ENCODE data around the gene ALOX15B. TPM values are rescaled to one million over a fixed set of nuclear protein-coding genes. Genes with fewer than 3 reads are reported as not detected.
A peak's percentile ranks its signal among the peaks of the same experiment; 100 is the strongest.

Gene ALOX15B
- not detected in 2 replicates for total RNA-seq (2014; rRNA removed; shearing (Covaris generic))
- not detected in 2 replicates for polyA plus RNA-seq (2016; fragmentation: Nextera tagmentation; extraction: Ambion mirVana)

- H3K9me3 ChIP-seq (ENCODE audit: low read depth) = no peaks in the 10 kb centered on the region
- H3K9me2 ChIP-seq (ENCODE audit: insufficient read depth) = no peaks in the 10 kb centered on the region
- H3K27me3 ChIP-seq (replicated peaks; ENCODE audit: insufficient read depth) = peaks cover 12% of the 10 kb centered on the region
- H3K4me1 ChIP-seq (ENCODE audit: insufficient read depth) = peaks cover 14% of the 10 kb centered on the region
- no peak for DNase-seq
- H4K20me1 ChIP-seq (ENCODE audit: insufficient read depth) = no peaks in the 10 kb centered on the region
- H3K36me3 ChIP-seq (ENCODE audit: low read depth) = no peaks in the 10 kb centered on the region
- in situ Hi-C loops (cut with MboI) = no loop called here
- H3K27ac ChIP-seq = no peak within 1 kb of the TSS
- no peak within 1 kb of the TSS for H3K4me3 ChIP-seq
- H3K9ac ChIP-seq = no peak within 1 kb of the TSS
- no peak for TF ChIP-seq EZH2 (IDR thresholded peaks at IDR 0.05; ENCODE audit: insufficient read depth, poor library complexity, severe bottlenecking)
- no peak for TF ChIP-seq EZH2phosphoT487 (IDR thresholded peaks at IDR 0.05; ENCODE audit: insufficient read depth, low read depth)
- no peak within 1 kb of the TSS for H3K4me2 ChIP-seq (ENCODE audit: unreplicated experiment)
- 22 to 26% methylated on average over 29 to 36 of the region's 37 CpGs for WGBS, 2 experiments (ENCODE audit: low coverage in 1 of 2, low lambda C conversion rate in 2 of 2, missing lambda C conversion rate in 2 of 2)
- no peaks in the 10 kb centered on the region for H3K79me2 ChIP-seq (ENCODE audit: insufficient read depth)
- H2AFZ ChIP-seq = no peak within 1 kb of the TSS
- H3F3A ChIP-seq (ENCODE audit: insufficient read depth) = peaks cover 24% of the 10 kb centered on the region
These were observed at the start of gene ALOX15B for GRCh38 chr17:8038954-8039610. Gene ALOX15B (plus strand): TSS chr17:8039059. CDS start chr17:8039156, 97 bp downstream.

GRCh38 chr17:7989781-7990655 is 48.8 kb upstream of the ALOX15B start:
- Histone ChIP-seq H3K36me3 (ENCODE audit: low read depth) (no peaks in the 10 kb centered on the region), H3K4me2 (ENCODE audit: unreplicated experiment) (peak overlapping the region; percentile 82), H3K79me2 (ENCODE audit: insufficient read depth) (no peaks in the 10 kb centered on the region), H3F3A (ENCODE audit: insufficient read depth) (peaks cover 28% of the 10 kb centered on the region), H3K4me1 (ENCODE audit: insufficient read depth) (peaks cover 14% of the 10 kb centered on the region), H3K4me3 (peak overlapping the region; percentile 79), H3K27me3 (replicated peaks; ENCODE audit: insufficient read depth) (no peaks in the 10 kb centered on the region), H3K9ac (peak overlapping the region; percentile 44; the same call in 1 of the 2 replicates), H4K20me1 (ENCODE audit: insufficient read depth) (no peaks in the 10 kb centered on the region), H2AFZ (peak overlapping the region; percentile 94), H3K9me3 (ENCODE audit: low read depth) (no peaks in the 10 kb centered on the region), H3K9me2 (ENCODE audit: insufficient read depth) (no peaks in the 10 kb centered on the region), H3K27ac (0 out of 2 replicates have a peak overlapping the region, but pooled peaks have one; percentile 2)
- no peak for TF ChIP-seq EZH2 (IDR thresholded peaks at IDR 0.05; ENCODE audit: insufficient read depth, poor library complexity, severe bottlenecking)
- TF ChIP-seq EZH2phosphoT487 (IDR thresholded peaks at IDR 0.05; ENCODE audit: insufficient read depth, low read depth) = no peak
- WGBS, 2 experiments (ENCODE audit: low coverage in 1 of 2, low lambda C conversion rate in 2 of 2, missing lambda C conversion rate in 2 of 2) = 2% methylated on average over 48 to 52 of the region's 59 CpGs
- in situ Hi-C loops (cut with MboI) = no loop called here
- peak; percentile 75 for DNase-seq

GRCh38 chr17:7992516-7992915 is 46.3 kb upstream of the ALOX15B start:
- in situ Hi-C loops (cut with MboI) = no loop called here
- no peaks in the 10 kb centered on the region for H3K9me2 ChIP-seq (ENCODE audit: insufficient read depth)

GRCh38 chr17:7992924-7993323 is 45.9 kb upstream of the ALOX15B start:
- Histone ChIP-seq H4K20me1 (ENCODE audit: insufficient read depth) (no peaks in the 10 kb centered on the region), H3K36me3 (ENCODE audit: low read depth) (no peaks in the 10 kb centered on the region), H3K79me2 (ENCODE audit: insufficient read depth) (no peaks in the 10 kb centered on the region), H3K9me3 (ENCODE audit: low read depth) (no peaks in the 10 kb centered on the region), H2AFZ (no peak overlapping the region), H3K9me2 (ENCODE audit: insufficient read depth) (no peaks in the 10 kb centered on the region), H3K9ac (no peak overlapping the region), H3K4me2 (ENCODE audit: unreplicated experiment) (no peak overlapping the region), H3K4me1 (ENCODE audit: insufficient read depth) (no peaks in the 10 kb centered on the region), H3K4me3 (no peak overlapping the region), H3K27me3 (replicated peaks; ENCODE audit: insufficient read depth) (no peaks in the 10 kb centered on the region), H3F3A (ENCODE audit: insufficient read depth) (peaks cover 13% of the 10 kb centered on the region), H3K27ac (no peak overlapping the region)
- no peak for DNase-seq
- WGBS, 2 experiments (ENCODE audit: low coverage in 1 of 2, low lambda C conversion rate in 2 of 2, missing lambda C conversion rate in 2 of 2) = 31 to 38% methylated on average over 3 of the region's 3 CpGs
- in situ Hi-C loops (cut with MboI) = no loop called here
- TF ChIP-seq EZH2phosphoT487 (IDR thresholded peaks at IDR 0.05; ENCODE audit: insufficient read depth, low read depth) (no peak), EZH2 (IDR thresholded peaks at IDR 0.05; ENCODE audit: insufficient read depth, poor library complexity, severe bottlenecking) (no peak)

More at GRCh38 chr17:7992516-7992915, 46.3 kb upstream of the ALOX15B start:
- no peak overlapping the region for H3K4me3 ChIP-seq
- TF ChIP-seq EZH2 (IDR thresholded peaks at IDR 0.05; ENCODE audit: insufficient read depth, poor library complexity, severe bottlenecking) (no peak), EZH2phosphoT487 (IDR thresholded peaks at IDR 0.05; ENCODE audit: insufficient read depth, low read depth) (no peak)
- no peak overlapping the region for H3K4me2 ChIP-seq (ENCODE audit: unreplicated experiment)
- no peak overlapping the region for H3K27ac ChIP-seq
- H3K79me2 ChIP-seq (ENCODE audit: insufficient read depth) = no peaks in the 10 kb centered on the region
- no peak overlapping the region for H2AFZ ChIP-seq
- peaks cover 16% of the 10 kb centered on the region for H3F3A ChIP-seq (ENCODE audit: insufficient read depth)
- H3K9ac ChIP-seq = no peak overlapping the region
- 56 to 60% methylated on average over 2 of the region's 2 CpGs for WGBS, 2 experiments (ENCODE audit: low coverage in 1 of 2, low lambda C conversion rate in 2 of 2, missing lambda C conversion rate in 2 of 2)
- no peaks in the 10 kb centered on the region for H4K20me1 ChIP-seq (ENCODE audit: insufficient read depth)
- no peaks in the 10 kb centered on the region for H3K9me3 ChIP-seq (ENCODE audit: low read depth)
- H3K27me3 ChIP-seq (replicated peaks; ENCODE audit: insufficient read depth) = no peaks in the 10 kb centered on the region
- no peaks in the 10 kb centered on the region for H3K36me3 ChIP-seq (ENCODE audit: low read depth)
- H3K4me1 ChIP-seq (ENCODE audit: insufficient read depth) = peaks cover 3% of the 10 kb centered on the region
- DNase-seq = peak; percentile 72
